Activated CD4-positive, alpha-beta T cell treated with anti-CD3 and anti-CD28 coated beads, Interleukin-2, Interleukin-6, amounts not matched to agents 100 ng/mL and 50 ng/mL, durations not matched to agents 16 hours and 8 hours (primary cell): ENCODE data around the gene BTBD9.
A peak's percentile ranks its signal among the peaks of the same experiment; 100 is the strongest.
"Not testable (repeated sequence)": the region's sequence is repeated elsewhere in the genome, so short reads cannot be mapped to it uniquely, and the experiment has no call there.

Experiments used
- DNase-seq: peaks from one replicate; pipeline ENCODE4 v3.0.0-alpha.2; 2020

The BTBD9 gene

GRCh38 chr6:38477680-38478260 is 162.0 kb downstream of the BTBD9 start:
- no peak for DNase-seq

GRCh38 chr6:38476888-38477287 is 162.8 kb downstream of the BTBD9 start:
- no peak for DNase-seq

- DNase-seq = no peak
These were observed 163.6 kb downstream of the BTBD9 start for GRCh38 chr6:38476141-38476540.

DNA sequence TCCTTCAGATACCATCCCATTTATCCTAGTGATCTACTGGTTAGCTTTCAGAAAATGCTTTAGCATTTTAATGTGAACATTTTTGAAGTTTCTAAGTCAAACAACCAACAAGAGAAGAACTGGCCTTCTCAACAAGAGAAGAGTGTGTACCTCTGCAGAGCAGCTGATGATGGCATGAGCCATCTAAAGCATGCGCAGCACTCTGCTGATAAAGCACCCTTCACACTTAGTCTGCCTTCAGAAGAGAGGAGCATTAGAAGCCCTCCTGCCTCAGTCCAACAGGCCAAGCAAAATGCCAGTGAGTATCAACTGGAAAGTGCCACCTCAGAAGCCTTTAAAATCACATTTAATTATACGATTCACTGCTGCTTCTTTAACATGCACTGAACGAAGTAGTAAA is 169.2 kb downstream of the BTBD9 start:
- DNase-seq = no peak

- DNase-seq = no peak
These were observed 172.2 kb downstream of the BTBD9 start for GRCh38 chr6:38467566-38467965.

DNA sequence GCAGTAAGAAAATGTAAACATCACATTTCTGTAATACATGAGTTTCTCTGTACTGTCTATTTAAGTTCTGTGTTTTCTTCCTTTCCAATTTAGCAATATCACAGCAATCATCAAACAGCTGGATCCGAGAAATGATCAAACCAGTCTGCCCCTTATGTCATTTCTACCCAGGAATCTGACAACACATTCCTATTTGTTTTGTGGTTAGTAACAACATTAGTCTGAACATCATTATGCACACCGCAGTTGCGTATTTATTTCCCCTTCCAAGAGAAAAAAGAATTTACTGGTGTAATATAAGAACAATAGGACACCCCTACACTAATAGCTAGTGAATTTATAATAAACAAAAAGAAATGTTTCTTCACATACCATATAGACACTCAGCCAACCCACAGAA is 179.5 kb downstream of the BTBD9 start:
- DNase-seq = no peak

DNA sequence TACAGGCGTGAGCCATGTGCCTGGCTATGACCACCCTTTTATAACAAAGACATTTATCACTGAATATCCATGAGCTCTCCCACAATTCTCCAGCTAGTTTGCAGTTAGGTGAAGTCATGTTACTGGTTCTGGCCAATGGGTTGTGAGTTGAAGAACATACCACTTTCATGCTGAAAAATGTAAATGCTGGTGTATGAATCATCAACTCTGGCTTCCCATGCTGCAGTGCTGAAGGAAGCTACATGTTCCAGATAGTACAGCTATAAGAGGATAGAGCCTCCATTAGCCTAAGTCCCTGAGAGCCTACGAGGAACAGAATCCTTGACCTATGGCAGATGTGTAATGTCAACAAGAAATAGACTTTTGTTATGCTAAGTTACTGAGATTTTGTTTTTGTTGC is 180.4 kb downstream of the BTBD9 start:
- DNase-seq = no peak

DNA sequence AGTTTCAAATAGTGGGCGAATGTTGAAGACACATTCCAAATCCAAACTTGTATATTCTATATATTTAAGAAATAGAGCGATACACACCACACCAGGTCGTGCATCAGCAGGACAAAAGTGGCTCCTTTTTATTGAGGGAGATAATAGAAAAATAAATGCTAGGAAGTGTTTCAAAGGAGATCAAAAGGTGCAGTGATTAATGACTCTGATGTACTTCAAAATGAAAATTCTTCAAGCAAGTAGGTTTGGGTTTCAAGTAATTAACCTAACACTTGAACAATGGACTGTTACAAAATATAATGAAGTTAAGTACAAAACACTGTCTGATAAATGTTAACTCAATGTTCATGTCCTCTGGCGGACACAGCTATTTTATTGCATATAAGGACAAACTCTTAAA is 185.9 kb downstream of the BTBD9 start:
- DNase-seq = no peak

DNA sequence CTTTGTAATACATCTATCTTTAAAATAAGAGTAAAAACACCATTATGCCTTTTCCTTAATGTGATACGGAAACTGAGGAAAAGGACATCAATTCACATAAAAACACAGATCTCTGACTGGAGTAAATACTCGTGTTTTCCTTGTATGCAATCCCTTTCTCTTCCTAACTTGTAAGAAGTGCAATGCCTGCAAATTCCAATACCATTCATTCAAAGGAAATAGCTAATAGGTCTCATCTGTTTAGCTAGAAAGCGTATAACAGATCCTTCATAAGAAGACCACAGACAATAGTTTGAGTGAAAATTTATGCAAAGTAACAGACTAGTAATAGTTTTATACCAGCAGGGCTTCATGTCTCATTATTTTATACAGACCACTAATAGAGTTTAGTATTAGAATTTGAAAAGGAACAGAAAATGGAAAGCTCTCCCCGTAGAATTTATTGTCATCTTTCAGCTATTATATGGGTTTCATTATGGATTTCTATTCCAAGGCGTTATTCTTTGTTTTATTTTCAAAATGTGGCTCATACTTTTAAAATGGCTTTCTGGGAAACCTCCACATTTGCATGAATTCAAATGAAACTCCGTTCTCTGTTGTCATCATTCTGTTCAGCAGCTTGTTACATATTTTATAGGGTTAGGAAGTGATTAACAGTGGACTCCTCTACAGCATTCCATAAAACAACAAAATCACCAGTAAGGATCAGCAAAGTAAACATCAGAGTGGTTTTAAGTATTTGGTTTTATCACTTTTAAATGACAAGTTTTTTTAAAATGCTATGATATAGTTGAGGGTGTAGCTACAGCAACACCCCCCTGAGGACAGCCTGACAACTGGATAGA is 186.7 kb downstream of the BTBD9 start:
- no peak for DNase-seq

GRCh38 chr6:38450717-38451116 is 189.0 kb downstream of the BTBD9 start:
- DNase-seq = no peak

GRCh38 chr6:38445925-38446324 is 193.8 kb downstream of the BTBD9 start:
- DNase-seq = no peak

GRCh38 chr6:38445336-38445735 is 194.4 kb downstream of the BTBD9 start:
- DNase-seq = no peak

GRCh38 chr6:38443352-38444144 is 196.2 kb downstream of the BTBD9 start:
- DNase-seq = peak; percentile 47

- DNase-seq = no peak
These were observed 201.6 kb downstream of the BTBD9 start for GRCh38 chr6:38438097-38438496.

GRCh38 chr6:38436726-38437465 is 202.8 kb downstream of the BTBD9 start:
- DNase-seq = peak; percentile 17

- DNase-seq = no peak
These were observed 204.4 kb downstream of the BTBD9 start for GRCh38 chr6:38435330-38435729.

GRCh38 chr6:38434051-38434450 is 205.7 kb downstream of the BTBD9 start:
- no peak for DNase-seq

DNA sequence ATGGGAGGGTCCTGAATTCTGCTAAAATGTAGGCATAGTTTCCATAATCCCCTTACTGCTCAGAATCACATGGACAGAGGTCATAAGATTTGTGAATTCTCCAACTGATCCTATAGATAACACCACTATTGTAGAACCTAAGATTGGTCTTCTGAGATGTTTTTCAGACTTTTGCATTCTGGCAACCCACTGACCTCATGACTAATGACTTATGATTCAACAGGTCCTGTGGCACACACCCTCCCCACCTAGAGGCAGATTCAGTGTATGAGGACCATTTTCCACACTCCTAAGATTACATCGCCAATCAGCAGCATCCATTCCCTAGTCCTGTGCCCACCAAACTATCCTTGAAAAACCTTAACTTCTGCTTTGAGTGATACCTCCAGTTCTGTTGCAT is 207.2 kb downstream of the BTBD9 start:
- DNase-seq = no peak

- no peak for DNase-seq
These were observed 207.7 kb downstream of the BTBD9 start for GRCh38 chr6:38432079-38432478.

GRCh38 chr6:38429546-38429945 is 210.2 kb downstream of the BTBD9 start:
- no peak for DNase-seq

DNA sequence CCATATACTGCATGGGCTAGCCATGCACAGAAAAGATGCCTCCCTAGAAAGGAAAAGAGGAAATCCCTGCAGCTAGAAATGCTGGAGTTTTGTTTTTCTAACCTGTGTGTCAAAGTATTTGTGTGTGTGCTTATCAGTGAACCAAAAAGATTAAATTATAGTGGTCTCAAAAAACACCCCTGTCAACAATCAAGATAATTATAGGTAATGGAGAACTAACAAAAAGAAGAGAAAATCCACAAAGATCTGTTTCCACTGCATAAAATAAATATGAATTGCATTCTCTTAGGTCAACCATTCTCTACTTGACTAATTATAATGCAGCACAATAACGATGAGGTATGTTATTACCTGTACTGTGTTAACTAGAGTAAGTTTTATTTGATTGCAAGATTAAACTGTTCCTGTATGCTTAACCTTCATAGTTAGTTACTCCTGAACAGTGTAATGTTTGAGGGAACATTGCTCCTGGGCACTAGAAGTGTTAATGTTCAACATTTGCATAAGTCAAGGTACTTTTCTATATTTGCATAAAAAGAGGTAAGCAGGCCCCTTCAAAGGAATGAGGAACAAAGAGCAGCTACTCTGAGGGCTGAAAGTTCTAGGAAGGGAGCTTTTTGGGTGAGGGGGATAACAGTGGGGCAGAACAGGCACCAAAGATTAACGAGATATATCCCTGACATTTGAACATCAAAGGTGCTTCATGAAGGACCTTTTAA is 212.1 kb downstream of the BTBD9 start:
- DNase-seq = no peak

DNA sequence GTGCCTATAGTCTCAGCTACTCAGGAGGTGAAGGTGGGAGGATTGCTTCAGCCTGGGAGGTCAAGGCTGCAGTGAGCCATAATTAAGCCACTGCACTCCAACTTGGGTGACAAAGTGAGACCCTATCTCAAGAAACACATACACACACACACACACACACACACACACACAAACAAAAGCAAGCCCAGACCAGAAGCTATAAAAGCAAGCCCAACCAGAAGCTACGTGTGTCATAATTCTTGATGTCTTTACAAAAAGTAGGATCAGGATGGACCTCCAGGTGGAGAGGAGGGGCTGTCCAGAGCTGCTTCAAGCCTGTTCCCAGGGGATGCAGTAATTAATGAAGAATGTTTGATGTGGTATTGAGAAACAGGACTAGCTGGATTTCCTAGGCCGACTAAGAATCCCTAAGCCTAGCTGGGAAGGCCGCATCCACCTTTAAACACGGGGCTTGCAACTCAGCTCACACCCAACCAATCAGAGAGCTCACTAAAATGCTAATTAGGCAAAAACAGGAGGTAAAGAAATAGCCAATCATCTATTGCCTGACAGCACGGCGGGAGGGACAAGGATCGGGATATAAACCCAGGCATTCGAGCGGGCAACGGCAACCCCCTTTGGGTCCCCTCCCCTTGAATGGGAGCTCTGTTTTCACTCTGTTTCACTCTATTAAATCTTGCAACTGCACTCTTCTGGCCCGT is 213.8 kb downstream of the BTBD9 start:
- not testable (repeated sequence) for DNase-seq
